ENCODE data around the gene CLGN.

- TF ChIP-seq CTCF (IDR thresholded peaks at IDR 0.05), result no peak
- no peak for TF ChIP-seq POLR2A (IDR thresholded peaks at IDR 0.05)
- no peak for TF ChIP-seq POLR2AphosphoS5 (IDR thresholded peaks at IDR 0.05; ENCODE audit: insufficient read depth in 1 of 2, low read depth in 1 of 2)
These were observed 38.7 kb upstream of the CLGN start for GRCh38 chr4:140466146-140466545.

Measured in vagina (tissue), 2 donors.